Nephron progenitor cell (in vitro differentiated cells): ENCODE results near the gene IRS1.
"Not testable (repeated sequence)": the region's sequence is repeated elsewhere in the genome, so short reads cannot be mapped to it uniquely, and the experiment has no call there.

Source experiments
- DNase-seq: peaks from one replicate; pipeline ENCODE4 v3.0.0; 2021
- H3K27ac Mint-ChIP-seq: 2 replicates; pipeline ENCODE4 v1.8.0; 2021; ENCODE audit warnings: mild to moderate bottlenecking, moderate library complexity, mixed read lengths
- H3K27me3 Mint-ChIP-seq: 2 replicates; pipeline ENCODE4 v1.8.0; 2021; ENCODE audit warnings: mild to moderate bottlenecking, low read depth, mixed read lengths; ENCODE audit not compliant: poor library complexity
- H3K36me3 Mint-ChIP-seq: 2 replicates; pipeline ENCODE4 v1.8.0; 2021; ENCODE audit warnings: low read depth, mixed read lengths
- H3K4me1 Mint-ChIP-seq: 2 replicates; pipeline ENCODE4 v1.8.0; 2021; ENCODE audit warnings: mixed read lengths
- H3K4me3 Mint-ChIP-seq: 2 replicates; pipeline ENCODE4 v1.8.0; 2021; ENCODE audit warnings: mild to moderate bottlenecking, moderate library complexity, mixed read lengths
- H3K9me3 Mint-ChIP-seq: 2 replicates; pipeline ENCODE4 v1.8.0; 2021; ENCODE audit warnings: mild to moderate bottlenecking, moderate library complexity, mixed read lengths
- TF ChIP-seq, protein P1 (sequence below): fragments of 200-600 bp; sonication (generic); IDR thresholded peaks from 2 replicates; pipeline ENCODE4 v1.5.0; 2021; ENCODE audit warnings: antibody characterized with exemption

The IRS1 gene

DNA sequence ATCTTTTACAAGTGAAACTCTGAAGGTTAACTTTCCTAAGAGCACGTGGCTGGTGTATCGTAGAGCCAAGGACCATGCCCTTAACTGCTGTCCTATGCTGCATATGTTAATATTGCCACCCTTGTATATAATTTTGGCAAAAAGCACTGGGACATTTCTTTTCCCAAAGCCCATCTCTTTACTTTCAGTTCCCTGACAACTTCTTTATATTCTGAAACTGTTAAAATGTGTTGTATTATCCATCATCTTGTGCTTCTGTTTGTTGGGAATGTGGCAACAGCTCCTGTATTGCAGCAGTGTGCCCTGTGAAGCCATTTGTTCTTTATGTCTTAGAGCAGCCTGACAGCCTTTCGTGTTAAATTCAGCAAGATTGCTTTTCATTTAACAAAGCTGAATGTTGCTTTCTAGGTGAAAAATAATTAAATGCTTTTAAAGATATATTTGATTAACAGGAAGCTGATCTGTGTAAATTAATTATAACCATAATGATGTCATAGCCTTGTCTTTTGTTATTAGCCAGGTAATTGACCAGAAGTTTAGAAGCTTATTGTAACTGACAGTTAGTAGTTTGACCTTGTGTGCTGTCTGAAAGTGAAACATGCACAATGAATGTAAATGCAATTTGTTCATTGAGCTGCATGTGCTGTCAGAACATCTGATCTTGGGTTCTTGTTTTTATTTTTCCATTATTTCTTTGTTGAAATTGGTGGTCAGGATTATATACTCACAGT, 45.9 kb upstream of the IRS1 start:
- Mint-ChIP-seq H3K4me3 (no peak overlapping the region), H3K36me3 (peaks cover 39% of the 10 kb centered on the region), H3K27ac (no peak overlapping the region)

DNA sequence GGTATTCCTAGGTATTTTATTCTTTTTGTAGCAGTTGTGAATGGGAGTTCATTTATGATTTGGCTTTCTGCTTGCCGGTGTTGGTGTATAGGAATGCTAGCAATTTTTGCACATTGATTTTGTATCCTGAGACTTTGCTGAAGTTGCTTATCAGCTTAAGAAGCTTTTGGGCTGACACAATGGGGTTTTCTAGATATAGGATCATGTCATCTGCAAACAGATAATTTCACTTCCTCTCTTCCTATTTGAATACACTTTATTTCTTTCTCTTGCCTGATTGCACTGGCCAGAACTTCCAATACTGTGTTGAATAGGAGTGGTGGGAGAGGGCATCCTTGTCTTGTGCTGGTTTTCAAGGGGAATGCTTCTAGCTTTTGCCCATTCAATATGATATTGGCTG, 43.4 kb upstream of the IRS1 start:
- Mint-ChIP-seq H3K9me3 (peaks cover 30% of the 10 kb centered on the region), H3K4me1 (peaks cover 23% of the 10 kb centered on the region)

More for the DNA sequence above, 45.9 kb upstream of the IRS1 start:
- H3K4me1 Mint-ChIP-seq: no peaks in the 10 kb centered on the region
- TF ChIP-seq, protein P1, sequence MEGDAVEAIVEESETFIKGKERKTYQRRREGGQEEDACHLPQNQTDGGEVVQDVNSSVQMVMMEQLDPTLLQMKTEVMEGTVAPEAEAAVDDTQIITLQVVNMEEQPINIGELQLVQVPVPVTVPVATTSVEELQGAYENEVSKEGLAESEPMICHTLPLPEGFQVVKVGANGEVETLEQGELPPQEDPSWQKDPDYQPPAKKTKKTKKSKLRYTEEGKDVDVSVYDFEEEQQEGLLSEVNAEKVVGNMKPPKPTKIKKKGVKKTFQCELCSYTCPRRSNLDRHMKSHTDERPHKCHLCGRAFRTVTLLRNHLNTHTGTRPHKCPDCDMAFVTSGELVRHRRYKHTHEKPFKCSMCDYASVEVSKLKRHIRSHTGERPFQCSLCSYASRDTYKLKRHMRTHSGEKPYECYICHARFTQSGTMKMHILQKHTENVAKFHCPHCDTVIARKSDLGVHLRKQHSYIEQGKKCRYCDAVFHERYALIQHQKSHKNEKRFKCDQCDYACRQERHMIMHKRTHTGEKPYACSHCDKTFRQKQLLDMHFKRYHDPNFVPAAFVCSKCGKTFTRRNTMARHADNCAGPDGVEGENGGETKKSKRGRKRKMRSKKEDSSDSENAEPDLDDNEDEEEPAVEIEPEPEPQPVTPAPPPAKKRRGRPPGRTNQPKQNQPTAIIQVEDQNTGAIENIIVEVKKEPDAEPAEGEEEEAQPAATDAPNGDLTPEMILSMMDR: no peak
- no peak for DNase-seq
- peaks cover 30% of the 10 kb centered on the region for H3K9me3 Mint-ChIP-seq
- peaks cover 3% of the 10 kb centered on the region for H3K27me3 Mint-ChIP-seq

GRCh38 chr2:226839951-226840350, 40.3 kb upstream of the IRS1 start:
- H3K27me3 Mint-ChIP-seq: peaks cover 4% of the 10 kb centered on the region
- no peak overlapping the region for H3K4me3 Mint-ChIP-seq
- TF ChIP-seq, protein P1: no peak
- H3K36me3 Mint-ChIP-seq: peaks cover 76% of the 10 kb centered on the region
- no peak overlapping the region for H3K27ac Mint-ChIP-seq
- peaks cover 40% of the 10 kb centered on the region for H3K4me1 Mint-ChIP-seq
- peaks cover 36% of the 10 kb centered on the region for H3K9me3 Mint-ChIP-seq
- no peak for DNase-seq

More for the DNA sequence above, 43.4 kb upstream of the IRS1 start:
- peaks cover 65% of the 10 kb centered on the region for H3K36me3 Mint-ChIP-seq
- not testable (repeated sequence) for H3K4me3 Mint-ChIP-seq, H3K27me3 Mint-ChIP-seq, H3K27ac Mint-ChIP-seq, DNase-seq

GRCh38 chr2:226839161-226839560, 39.5 kb upstream of the IRS1 start:
- H3K9me3 Mint-ChIP-seq: peaks cover 40% of the 10 kb centered on the region
- no peak for DNase-seq
- H3K4me3 Mint-ChIP-seq: no peak overlapping the region
- TF ChIP-seq, protein P1: no peak
- H3K4me1 Mint-ChIP-seq: peaks cover 40% of the 10 kb centered on the region
- H3K36me3 Mint-ChIP-seq: peaks cover 72% of the 10 kb centered on the region
- H3K27ac Mint-ChIP-seq: no peak overlapping the region
- peaks cover 4% of the 10 kb centered on the region for H3K27me3 Mint-ChIP-seq

DNA sequence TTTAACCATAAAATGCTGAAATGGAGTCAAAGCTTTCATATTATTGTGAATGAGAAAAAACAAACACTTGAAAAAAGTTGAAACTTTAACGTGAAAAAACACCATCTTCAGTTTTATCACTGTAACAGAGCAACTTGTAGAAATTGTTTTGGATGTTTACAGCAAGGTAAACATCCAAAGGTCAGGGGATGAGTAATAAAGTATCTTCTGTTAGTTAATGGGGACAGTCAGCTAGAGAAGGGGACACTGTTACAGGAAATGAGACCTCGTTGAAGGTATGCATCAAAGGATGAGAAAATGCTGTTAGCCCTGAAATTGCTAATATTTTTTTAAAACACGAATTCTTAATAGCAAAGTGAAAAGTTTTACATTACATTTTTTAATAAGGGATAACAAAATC, 39.1 kb upstream of the IRS1 start:
- H3K27me3 Mint-ChIP-seq: peaks cover 4% of the 10 kb centered on the region

GRCh38 chr2:226837787-226838603, 38.4 kb upstream of the IRS1 start:
- Mint-ChIP-seq H3K36me3 (peaks cover 60% of the 10 kb centered on the region), H3K4me3 (peak overlapping the region; percentile 88), H3K27ac (peak overlapping the region; percentile 58), H3K27me3 (peaks cover 4% of the 10 kb centered on the region), H3K9me3 (peaks cover 31% of the 10 kb centered on the region), H3K4me1 (peaks cover 40% of the 10 kb centered on the region)
- DNase-seq: no peak
- TF ChIP-seq, protein P1: no peak

More for the DNA sequence above, 39.1 kb upstream of the IRS1 start:
- Mint-ChIP-seq H3K4me1 (peaks cover 40% of the 10 kb centered on the region), H3K9me3 (peaks cover 38% of the 10 kb centered on the region), H3K4me3 (no peak overlapping the region), H3K27ac (no peak overlapping the region), H3K36me3 (peaks cover 68% of the 10 kb centered on the region)
- no peak for DNase-seq
- TF ChIP-seq, protein P1: no peak
